Neural cell (in vitro differentiated cells): ENCODE data around the gene STARD4. TPM values are rescaled to one million over a fixed set of nuclear protein-coding genes. Genes with fewer than 3 reads are reported as not detected.

ENCODE experiments used
- H2AFZ ChIP-seq: fragments of 200-600, 300-800 bp; sonication (generic), shearing (Covaris generic); 2 replicates; pipeline ENCODE4 v1.6.0; 2014; ENCODE audit warnings: low read depth, mild to moderate bottlenecking, antibody characterized with exemption, low read length, moderate library complexity
- H3F3A ChIP-seq: fragments of 200-600 bp; shearing (Covaris generic); 2 replicates; pipeline ENCODE4 v1.6.1; 2016; ENCODE audit warnings: mild to moderate bottlenecking, moderate library complexity, mixed read lengths, antibody characterized with exemption, low read length; ENCODE audit not compliant: insufficient read depth, poor library complexity, severe bottlenecking
- H3K27ac ChIP-seq: fragments of 200-600, 300-800 bp; sonication (generic), shearing (Covaris generic); 2 replicates; pipeline ENCODE4 v1.5.1; 2014; ENCODE audit warnings: mild to moderate bottlenecking, low read length, moderate library complexity
- H3K27me3 ChIP-seq: fragments of 300-800, 200-600 bp; sonication (generic), shearing (Covaris generic); 2 replicates; pipeline ENCODE4 v1.6.0; 2014; ENCODE audit warnings: mild to moderate bottlenecking, low read depth, low read length, moderate library complexity; ENCODE audit not compliant: insufficient read depth
- H3K36me3 ChIP-seq: fragments of 300-800, 200-600 bp; sonication (generic), shearing (Covaris generic); 2 replicates; pipeline ENCODE4 v1.5.1; 2014; ENCODE audit warnings: mild to moderate bottlenecking, antibody characterized with exemption, low read length, moderate library complexity; ENCODE audit not compliant: insufficient read depth
- H3K4me2 ChIP-seq: fragments of 300-800, 200-600 bp; sonication (generic), shearing (Covaris generic); 2 replicates; pipeline ENCODE4 v1.6.0; 2014; ENCODE audit warnings: mild to moderate bottlenecking, low read length
- H3K4me3 ChIP-seq: fragments of 300-800, 200-600 bp; sonication (generic), shearing (Covaris generic); 2 replicates; pipeline ENCODE4 v1.5.1; 2014; ENCODE audit warnings: mild to moderate bottlenecking, low read length, moderate library complexity
- H3K79me2 ChIP-seq: fragments of 200-600 bp; shearing (Covaris generic); replicated peaks from 2 replicates; pipeline ENCODE4 v1.6.0; 2014; ENCODE audit warnings: mild to moderate bottlenecking, low read length, moderate library complexity; ENCODE audit not compliant: insufficient read depth
- H3K9ac ChIP-seq: fragments of 300-800, 200-600 bp; sonication (generic), shearing (Covaris generic); 2 replicates; pipeline ENCODE4 v1.6.1; 2016; ENCODE audit warnings: mild to moderate bottlenecking, low read length, mixed read lengths
- H3K9me2 ChIP-seq: fragments of 200-600 bp; shearing (Covaris generic); 2 replicates; pipeline ENCODE4 v1.6.1; 2016; ENCODE audit warnings: mild to moderate bottlenecking, low read length, mixed read lengths; ENCODE audit not compliant: insufficient read depth
- H3K9me3 ChIP-seq: fragments of 200-600, 300-800 bp; sonication (generic), shearing (Covaris generic); 2 replicates; pipeline ENCODE4 v1.6.1; 2016; ENCODE audit warnings: mild to moderate bottlenecking, mixed run types, low read length, moderate library complexity, mixed read lengths
- H4K20me1 ChIP-seq: fragments of 200-600 bp; shearing (Covaris generic); 2 replicates; pipeline ENCODE4 v1.6.1; 2016; ENCODE audit warnings: mild to moderate bottlenecking, mixed run types; ENCODE audit not compliant: insufficient read depth
- EP300 ChIP-seq: fragments of 450-650 bp; conservative IDR thresholded peaks from 2 replicates; pipeline ENCODE4 v1.6.1; 2014; ENCODE audit warnings: antibody characterized with exemption, mild to moderate bottlenecking, moderate library complexity; ENCODE audit not compliant: poor library complexity, severe bottlenecking
- EZH2 ChIP-seq: fragments of 200-600, 300-800 bp; shearing (Covaris generic), sonication (generic); IDR thresholded peaks from 2 replicates; pipeline ENCODE4 v1.6.1; 2014; ENCODE audit warnings: antibody characterized with exemption, low read length, borderline replicate concordance, mild to moderate bottlenecking; ENCODE audit not compliant: insufficient read depth, poor library complexity, severe bottlenecking
- MXI1 ChIP-seq: fragments of 450-650 bp; conservative IDR thresholded peaks from 2 replicates; pipeline ENCODE4 v1.6.1; 2014; ENCODE audit warnings: antibody characterized with exemption, mild to moderate bottlenecking; ENCODE audit not compliant: poor library complexity, severe bottlenecking
- POLR2AphosphoS5 ChIP-seq: IDR thresholded peaks from 2 replicates; pipeline ENCODE4 v1.6.1; 2012
- RAD21 ChIP-seq: fragments of 450-650 bp; conservative IDR thresholded peaks from 2 replicates; pipeline ENCODE4 v1.6.1; 2014; ENCODE audit warnings: antibody characterized with exemption, mild to moderate bottlenecking, moderate library complexity
- SMC3 ChIP-seq: fragments of 450-650 bp; conservative IDR thresholded peaks from 2 replicates; pipeline ENCODE4 v1.6.1; 2014; ENCODE audit warnings: antibody characterized with exemption, mild to moderate bottlenecking, moderate library complexity; ENCODE audit not compliant: poor library complexity
- TAF1 ChIP-seq: IDR thresholded peaks from 2 replicates; pipeline ENCODE4 v1.6.1; 2012; ENCODE audit warnings: low read depth
- polyA plus RNA-seq: library from polyadenylated mRNA; depleted of rRNA; stranded (reverse); fragments of >200 nt; gene quantifications from 2 replicates; pipeline ENCODE4 v1.2.3, GENCODE V29; 2014
- TF ChIP-seq, protein P1 (sequence below): IDR thresholded peaks from 2 replicates; pipeline ENCODE4 v1.6.1; 2012; ENCODE audit warnings: borderline replicate concordance
- TF ChIP-seq, protein P2 (sequence below): fragments of 450-650 bp; IDR thresholded peaks from 2 replicates; pipeline ENCODE4 v1.5.1; 2014; ENCODE audit warnings: antibody characterized with exemption, mild to moderate bottlenecking, moderate library complexity; ENCODE audit not compliant: poor library complexity, severe bottlenecking

Gene STARD4
- polyA plus RNA-seq, 1 donor from 2014 or later = 62.6 TPM

DNA sequence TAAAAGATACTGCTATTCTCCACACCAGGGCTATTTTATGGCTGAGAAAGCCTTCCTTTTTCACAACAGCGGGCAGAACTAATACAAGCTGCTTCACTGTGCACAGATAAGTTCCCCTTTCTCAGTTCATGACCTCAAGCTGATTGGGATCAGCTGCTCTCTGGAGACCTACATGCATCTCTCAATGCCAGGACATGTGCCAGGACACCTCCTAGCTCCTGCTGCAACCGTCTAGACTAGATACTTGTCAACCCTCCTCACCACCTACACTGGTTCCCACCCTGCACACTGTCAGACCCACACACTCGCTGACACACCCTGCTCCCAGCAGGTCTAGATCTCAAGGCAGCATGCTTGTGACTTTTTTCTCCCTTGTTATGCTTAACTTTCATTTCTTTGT, 39.8 kb downstream of the STARD4 start:
- H3K9ac ChIP-seq = no peak overlapping the region
- no peaks in the 10 kb centered on the region for H3K9me3 ChIP-seq
- TF ChIP-seq, protein P1, sequence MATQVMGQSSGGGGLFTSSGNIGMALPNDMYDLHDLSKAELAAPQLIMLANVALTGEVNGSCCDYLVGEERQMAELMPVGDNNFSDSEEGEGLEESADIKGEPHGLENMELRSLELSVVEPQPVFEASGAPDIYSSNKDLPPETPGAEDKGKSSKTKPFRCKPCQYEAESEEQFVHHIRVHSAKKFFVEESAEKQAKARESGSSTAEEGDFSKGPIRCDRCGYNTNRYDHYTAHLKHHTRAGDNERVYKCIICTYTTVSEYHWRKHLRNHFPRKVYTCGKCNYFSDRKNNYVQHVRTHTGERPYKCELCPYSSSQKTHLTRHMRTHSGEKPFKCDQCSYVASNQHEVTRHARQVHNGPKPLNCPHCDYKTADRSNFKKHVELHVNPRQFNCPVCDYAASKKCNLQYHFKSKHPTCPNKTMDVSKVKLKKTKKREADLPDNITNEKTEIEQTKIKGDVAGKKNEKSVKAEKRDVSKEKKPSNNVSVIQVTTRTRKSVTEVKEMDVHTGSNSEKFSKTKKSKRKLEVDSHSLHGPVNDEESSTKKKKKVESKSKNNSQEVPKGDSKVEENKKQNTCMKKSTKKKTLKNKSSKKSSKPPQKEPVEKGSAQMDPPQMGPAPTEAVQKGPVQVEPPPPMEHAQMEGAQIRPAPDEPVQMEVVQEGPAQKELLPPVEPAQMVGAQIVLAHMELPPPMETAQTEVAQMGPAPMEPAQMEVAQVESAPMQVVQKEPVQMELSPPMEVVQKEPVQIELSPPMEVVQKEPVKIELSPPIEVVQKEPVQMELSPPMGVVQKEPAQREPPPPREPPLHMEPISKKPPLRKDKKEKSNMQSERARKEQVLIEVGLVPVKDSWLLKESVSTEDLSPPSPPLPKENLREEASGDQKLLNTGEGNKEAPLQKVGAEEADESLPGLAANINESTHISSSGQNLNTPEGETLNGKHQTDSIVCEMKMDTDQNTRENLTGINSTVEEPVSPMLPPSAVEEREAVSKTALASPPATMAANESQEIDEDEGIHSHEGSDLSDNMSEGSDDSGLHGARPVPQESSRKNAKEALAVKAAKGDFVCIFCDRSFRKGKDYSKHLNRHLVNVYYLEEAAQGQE = no peak
- no peak for TF ChIP-seq EP300
- no peaks in the 10 kb centered on the region for H3K36me3 ChIP-seq
- H3K9me2 ChIP-seq = no peaks in the 10 kb centered on the region
- no peak overlapping the region for H3K4me3 ChIP-seq
- H3F3A ChIP-seq = no peaks in the 10 kb centered on the region
- no peaks in the 10 kb centered on the region for H3K79me2 ChIP-seq
- no peak overlapping the region for H2AFZ ChIP-seq
- no peak overlapping the region for H3K4me2 ChIP-seq
- H3K27ac ChIP-seq = no peak overlapping the region
- H3K27me3 ChIP-seq = no peaks in the 10 kb centered on the region
- no peaks in the 10 kb centered on the region for H4K20me1 ChIP-seq

DNA sequence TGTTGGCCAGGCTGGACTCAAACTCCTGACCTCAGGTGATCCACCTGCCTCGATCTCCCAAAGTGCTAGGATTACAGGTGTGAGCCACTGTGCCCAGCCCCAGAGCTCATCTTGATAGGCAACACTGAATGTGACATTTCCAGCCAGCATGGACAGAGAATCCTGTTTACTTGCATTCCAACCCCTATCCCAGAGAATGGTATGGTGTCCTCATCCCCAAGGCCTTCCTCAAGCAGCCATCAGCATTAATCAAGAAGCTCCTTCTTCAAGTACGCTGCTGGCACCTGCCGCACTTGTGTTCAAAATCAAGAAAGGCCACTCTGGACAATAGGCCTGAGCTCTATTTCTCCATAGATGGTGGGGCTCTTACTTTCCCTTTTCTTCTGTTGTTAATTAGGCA, 40.2 kb downstream of the STARD4 start:
- Histone ChIP-seq H3K4me2 (no peak overlapping the region), H3K27me3 (no peaks in the 10 kb centered on the region), H3K36me3 (no peaks in the 10 kb centered on the region), H3K9ac (no peak overlapping the region), H3K4me3 (no peak overlapping the region), H3K9me2 (no peaks in the 10 kb centered on the region), H4K20me1 (no peaks in the 10 kb centered on the region), H3F3A (no peaks in the 10 kb centered on the region), H3K79me2 (no peaks in the 10 kb centered on the region), H3K9me3 (no peaks in the 10 kb centered on the region), H2AFZ (no peak overlapping the region), H3K27ac (no peak overlapping the region)
- TF ChIP-seq, protein P2, sequence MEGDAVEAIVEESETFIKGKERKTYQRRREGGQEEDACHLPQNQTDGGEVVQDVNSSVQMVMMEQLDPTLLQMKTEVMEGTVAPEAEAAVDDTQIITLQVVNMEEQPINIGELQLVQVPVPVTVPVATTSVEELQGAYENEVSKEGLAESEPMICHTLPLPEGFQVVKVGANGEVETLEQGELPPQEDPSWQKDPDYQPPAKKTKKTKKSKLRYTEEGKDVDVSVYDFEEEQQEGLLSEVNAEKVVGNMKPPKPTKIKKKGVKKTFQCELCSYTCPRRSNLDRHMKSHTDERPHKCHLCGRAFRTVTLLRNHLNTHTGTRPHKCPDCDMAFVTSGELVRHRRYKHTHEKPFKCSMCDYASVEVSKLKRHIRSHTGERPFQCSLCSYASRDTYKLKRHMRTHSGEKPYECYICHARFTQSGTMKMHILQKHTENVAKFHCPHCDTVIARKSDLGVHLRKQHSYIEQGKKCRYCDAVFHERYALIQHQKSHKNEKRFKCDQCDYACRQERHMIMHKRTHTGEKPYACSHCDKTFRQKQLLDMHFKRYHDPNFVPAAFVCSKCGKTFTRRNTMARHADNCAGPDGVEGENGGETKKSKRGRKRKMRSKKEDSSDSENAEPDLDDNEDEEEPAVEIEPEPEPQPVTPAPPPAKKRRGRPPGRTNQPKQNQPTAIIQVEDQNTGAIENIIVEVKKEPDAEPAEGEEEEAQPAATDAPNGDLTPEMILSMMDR = no peak
- TF ChIP-seq POLR2AphosphoS5 = no peak

DNA sequence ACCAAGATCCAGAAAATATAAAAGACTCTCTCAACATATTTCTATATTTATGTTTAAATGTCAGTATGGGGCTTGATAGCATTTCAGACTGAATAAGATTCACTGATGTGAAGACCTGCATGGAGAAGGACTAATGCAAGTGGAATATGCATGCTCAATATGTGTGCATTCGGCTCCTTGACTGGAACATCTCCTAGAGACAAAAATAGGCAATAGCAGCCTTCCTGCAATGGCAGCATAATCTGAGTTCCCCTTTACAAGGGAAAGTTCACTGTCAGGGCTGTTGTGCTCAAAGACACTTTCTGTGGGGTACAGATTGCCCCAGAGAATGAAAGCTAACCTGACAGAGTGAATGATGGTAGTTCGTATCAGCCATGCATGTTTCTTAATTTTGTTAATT, 42.4 kb downstream of the STARD4 start:
- no peaks in the 10 kb centered on the region for H3F3A ChIP-seq
- no peaks in the 10 kb centered on the region for H3K36me3 ChIP-seq
- no peaks in the 10 kb centered on the region for H3K9me2 ChIP-seq
- TF ChIP-seq POLR2AphosphoS5 = no peak
- TF ChIP-seq RAD21 = no peak
- TF ChIP-seq MXI1 = no peak
- no peak for TF ChIP-seq TAF1
- TF ChIP-seq, protein P2 = no peak
- TF ChIP-seq, protein P1 = no peak
- no peak for TF ChIP-seq EZH2
- no peak for TF ChIP-seq EP300
- TF ChIP-seq SMC3 = no peak
- no peaks in the 10 kb centered on the region for H3K27me3 ChIP-seq
- H2AFZ ChIP-seq = no peak overlapping the region
- H3K9me3 ChIP-seq = no peaks in the 10 kb centered on the region
- no peak overlapping the region for H3K4me2 ChIP-seq
- no peak overlapping the region for H3K9ac ChIP-seq
- H3K4me3 ChIP-seq = no peak overlapping the region
- H3K27ac ChIP-seq = no peak overlapping the region
- H3K79me2 ChIP-seq = no peaks in the 10 kb centered on the region
- H4K20me1 ChIP-seq = no peaks in the 10 kb centered on the region
